Neuron (in vitro differentiated cells): Measurements from ENCODE around the gene GOLGA7B.
"Not testable (repeated sequence)": the region's sequence is repeated elsewhere in the genome, so short reads cannot be mapped to it uniquely, and the experiment has no call there.

Source experiments
- H2AFZ ChIP-seq: one replicate; pipeline ENCODE4 v1.6.1; 2013; ENCODE audit warnings: low read depth, mild to moderate bottlenecking, inconsistent platforms, low read length, moderate library complexity
- H3K27me3 ChIP-seq: one replicate; pipeline ENCODE4 v1.6.1; 2013; ENCODE audit warnings: low read length; ENCODE audit not compliant: insufficient read depth
- H3K36me3 ChIP-seq: one replicate; pipeline ENCODE4 v1.6.1; 2013; ENCODE audit warnings: low read length; ENCODE audit not compliant: insufficient read depth
- H3K4me1 ChIP-seq: one replicate; pipeline ENCODE4 v1.6.1; 2013; ENCODE audit warnings: low read length; ENCODE audit not compliant: insufficient read depth
- H3K4me3 ChIP-seq: 2 replicates; pipeline ENCODE4 v1.5.1; 2013; ENCODE audit warnings: mild to moderate bottlenecking, low read length, moderate library complexity
- H3K9me3 ChIP-seq: one replicate; pipeline ENCODE4 v1.6.1; 2013; ENCODE audit warnings: low read length

Gene GOLGA7B

GRCh38 chr10:97821308-97822038, 28.2 kb upstream of the GOLGA7B start:
- Histone ChIP-seq H2AFZ (no peak overlapping the region), H3K36me3 (no peaks in the 10 kb centered on the region), H3K9me3 (no peaks in the 10 kb centered on the region), H3K4me3 (no peak overlapping the region), H3K27me3 (peaks cover 40% of the 10 kb centered on the region), H3K4me1 (no peaks in the 10 kb centered on the region)

- Histone ChIP-seq H3K9me3 (no peaks in the 10 kb centered on the region), H3K27me3 (peaks cover 34% of the 10 kb centered on the region), H3K4me1 (no peaks in the 10 kb centered on the region), H3K36me3 (no peaks in the 10 kb centered on the region), H2AFZ (no peak overlapping the region), H3K4me3 (no peak overlapping the region)
Observed at GRCh38 chr10:97822261-97822687, 27.4 kb upstream of the GOLGA7B start.

GRCh38 chr10:97823734-97824133, 25.9 kb upstream of the GOLGA7B start:
- Histone ChIP-seq H3K4me3 (no peak overlapping the region), H3K27me3 (peaks cover 23% of the 10 kb centered on the region), H3K9me3 (no peaks in the 10 kb centered on the region), H3K4me1 (no peaks in the 10 kb centered on the region), H3K36me3 (no peaks in the 10 kb centered on the region), H2AFZ (no peak overlapping the region)

GRCh38 chr10:97825020-97825760, 24.5 kb upstream of the GOLGA7B start:
- Histone ChIP-seq H2AFZ (no peak overlapping the region), H3K4me3 (no peak overlapping the region), H3K9me3 (no peaks in the 10 kb centered on the region), H3K36me3 (no peaks in the 10 kb centered on the region), H3K4me1 (no peaks in the 10 kb centered on the region), H3K27me3 (peaks cover 19% of the 10 kb centered on the region)

GRCh38 chr10:97826892-97827291, 22.8 kb upstream of the GOLGA7B start:
- no peaks in the 10 kb centered on the region for H3K36me3 ChIP-seq
- no peaks in the 10 kb centered on the region for H3K4me1 ChIP-seq
- H3K9me3 ChIP-seq: no peaks in the 10 kb centered on the region
- no peak overlapping the region for H3K4me3 ChIP-seq
- peaks cover 22% of the 10 kb centered on the region for H3K27me3 ChIP-seq
- H2AFZ ChIP-seq: no peak overlapping the region

GRCh38 chr10:97827702-97828291, 21.8 kb upstream of the GOLGA7B start:
- Histone ChIP-seq H2AFZ (no peak overlapping the region), H3K4me1 (no peaks in the 10 kb centered on the region), H3K27me3 (peaks cover 26% of the 10 kb centered on the region), H3K4me3 (no peak overlapping the region), H3K9me3 (no peaks in the 10 kb centered on the region), H3K36me3 (no peaks in the 10 kb centered on the region)

- Histone ChIP-seq H3K27me3 (peaks cover 27% of the 10 kb centered on the region), H2AFZ (no peak overlapping the region), H3K4me1 (no peaks in the 10 kb centered on the region), H3K36me3 (no peaks in the 10 kb centered on the region), H3K4me3 (no peak overlapping the region), H3K9me3 (no peaks in the 10 kb centered on the region)
Observed at GRCh38 chr10:97828721-97829120, 20.9 kb upstream of the GOLGA7B start.

- Histone ChIP-seq H3K36me3 (no peaks in the 10 kb centered on the region), H3K9me3 (no peaks in the 10 kb centered on the region)
Observed at GRCh38 chr10:97830064-97830463, 19.6 kb upstream of the GOLGA7B start.

GRCh38 chr10:97831259-97831658, 18.4 kb upstream of the GOLGA7B start:
- H3K4me1 ChIP-seq: no peaks in the 10 kb centered on the region
- no peaks in the 10 kb centered on the region for H3K36me3 ChIP-seq
- no peak overlapping the region for H3K4me3 ChIP-seq
- H3K27me3 ChIP-seq: peaks cover 25% of the 10 kb centered on the region
- H3K9me3 ChIP-seq: peaks cover 2% of the 10 kb centered on the region
- no peak overlapping the region for H2AFZ ChIP-seq

More at GRCh38 chr10:97830064-97830463, 19.6 kb upstream of the GOLGA7B start:
- no peak overlapping the region for H3K4me3 ChIP-seq
- no peak overlapping the region for H2AFZ ChIP-seq
- peaks cover 25% of the 10 kb centered on the region for H3K27me3 ChIP-seq
- no peaks in the 10 kb centered on the region for H3K4me1 ChIP-seq

GRCh38 chr10:97836446-97836845, 13.2 kb upstream of the GOLGA7B start:
- no peak overlapping the region for H3K4me3 ChIP-seq
- H2AFZ ChIP-seq: no peak overlapping the region
- H3K9me3 ChIP-seq: peaks cover 2% of the 10 kb centered on the region
- no peaks in the 10 kb centered on the region for H3K36me3 ChIP-seq
- H3K27me3 ChIP-seq: peaks cover 14% of the 10 kb centered on the region
- no peaks in the 10 kb centered on the region for H3K4me1 ChIP-seq

- H2AFZ ChIP-seq: no peak overlapping the region
- no peaks in the 10 kb centered on the region for H3K4me1 ChIP-seq
- H3K36me3 ChIP-seq: no peaks in the 10 kb centered on the region
- no peak overlapping the region for H3K4me3 ChIP-seq
- H3K27me3 ChIP-seq: no peaks in the 10 kb centered on the region
- peaks cover 2% of the 10 kb centered on the region for H3K9me3 ChIP-seq
Observed at GRCh38 chr10:97838091-97838490, 11.6 kb upstream of the GOLGA7B start.

- not testable (repeated sequence) for H3K4me1 ChIP-seq, H2AFZ ChIP-seq, H3K4me3 ChIP-seq, H3K27me3 ChIP-seq, H3K9me3 ChIP-seq, H3K36me3 ChIP-seq
Observed at GRCh38 chr10:97841166-97841565, 8.5 kb upstream of the GOLGA7B start.

- H3K4me3 ChIP-seq, H2AFZ ChIP-seq, H3K9me3 ChIP-seq, H3K36me3 ChIP-seq, H3K4me1 ChIP-seq, H3K27me3 ChIP-seq: not testable (repeated sequence)
Observed at GRCh38 chr10:97842114-97842513, 7.5 kb upstream of the GOLGA7B start.
